ENCODE results near the gene CRELD1. TPM values are rescaled to one million over a fixed set of nuclear protein-coding genes. Genes with fewer than 3 reads are reported as not detected.

Gene CRELD1
- total RNA-seq, 1 donor from 2014 or later, result 25.3 TPM

- Mint-ChIP-seq H3K4me3 (ENCODE audit: unreplicated experiment) (peak overlapping the region; percentile 94), H3K9me3 (ENCODE audit: unreplicated experiment) (no peaks in the 10 kb centered on the region), H3K27me3 (ENCODE audit: unreplicated experiment) (no peaks in the 10 kb centered on the region), H3K36me3 (ENCODE audit: unreplicated experiment) (peaks cover 11% of the 10 kb centered on the region), H3K4me1 (ENCODE audit: unreplicated experiment) (peaks cover 25% of the 10 kb centered on the region), H3K27ac (ENCODE audit: unreplicated experiment) (peak overlapping the region; percentile 88)
- peak; percentile 93 for DNase-seq (ENCODE audit: extremely low spot score, unreplicated experiment)
- peak; percentile 85 for TF ChIP-seq CTCF (IDR thresholded peaks at IDR 0.05)
Observed at GRCh38 chr3:9932843-9933560, 632 bp upstream of the CRELD1 start.

GRCh38 chr3:9934235-9934621 is 594 bp downstream of the CRELD1 start:
- DNase-seq (ENCODE audit: extremely low spot score, unreplicated experiment), result no peak
- no peaks in the 10 kb centered on the region for H3K27me3 Mint-ChIP-seq (ENCODE audit: unreplicated experiment)
- H3K4me3 Mint-ChIP-seq (ENCODE audit: unreplicated experiment), result peak overlapping the region; percentile 94
- no peak for TF ChIP-seq CTCF (IDR thresholded peaks at IDR 0.05)
- peaks cover 12% of the 10 kb centered on the region for H3K36me3 Mint-ChIP-seq (ENCODE audit: unreplicated experiment)
- peak overlapping the region; percentile 95 for H3K27ac Mint-ChIP-seq (ENCODE audit: unreplicated experiment)
- H3K9me3 Mint-ChIP-seq (ENCODE audit: unreplicated experiment), result no peaks in the 10 kb centered on the region
- H3K4me1 Mint-ChIP-seq (ENCODE audit: unreplicated experiment), result peaks cover 25% of the 10 kb centered on the region

- Mint-ChIP-seq H3K4me3 (ENCODE audit: unreplicated experiment) (peak overlapping the region; percentile 94), H3K27me3 (ENCODE audit: unreplicated experiment) (no peaks in the 10 kb centered on the region), H3K9me3 (ENCODE audit: unreplicated experiment) (no peaks in the 10 kb centered on the region), H3K4me1 (ENCODE audit: unreplicated experiment) (peaks cover 25% of the 10 kb centered on the region), H3K27ac (ENCODE audit: unreplicated experiment) (no peak overlapping the region), H3K36me3 (ENCODE audit: unreplicated experiment) (peaks cover 12% of the 10 kb centered on the region)
- no peak for TF ChIP-seq CTCF (IDR thresholded peaks at IDR 0.05)
- DNase-seq (ENCODE audit: extremely low spot score, unreplicated experiment), result no peak
Observed at GRCh38 chr3:9934993-9935392, 1.4 kb downstream of the CRELD1 start.

GRCh38 chr3:9935966-9936510 is 2.4 kb downstream of the CRELD1 start:
- no peaks in the 10 kb centered on the region for H3K27me3 Mint-ChIP-seq (ENCODE audit: unreplicated experiment)
- peaks cover 25% of the 10 kb centered on the region for H3K4me1 Mint-ChIP-seq (ENCODE audit: unreplicated experiment)
- H3K9me3 Mint-ChIP-seq (ENCODE audit: unreplicated experiment), result no peaks in the 10 kb centered on the region
- H3K27ac Mint-ChIP-seq (ENCODE audit: unreplicated experiment), result no peak overlapping the region
- no peak for TF ChIP-seq CTCF (IDR thresholded peaks at IDR 0.05)
- no peak overlapping the region for H3K4me3 Mint-ChIP-seq (ENCODE audit: unreplicated experiment)
- H3K36me3 Mint-ChIP-seq (ENCODE audit: unreplicated experiment), result peaks cover 4% of the 10 kb centered on the region
- no peak for DNase-seq (ENCODE audit: extremely low spot score, unreplicated experiment)

- no peak for DNase-seq (ENCODE audit: extremely low spot score, unreplicated experiment)
- H3K27me3 Mint-ChIP-seq (ENCODE audit: unreplicated experiment), result no peaks in the 10 kb centered on the region
- H3K36me3 Mint-ChIP-seq (ENCODE audit: unreplicated experiment), result peaks cover 6% of the 10 kb centered on the region
- peaks cover 20% of the 10 kb centered on the region for H3K4me1 Mint-ChIP-seq (ENCODE audit: unreplicated experiment)
- TF ChIP-seq CTCF (IDR thresholded peaks at IDR 0.05), result no peak
- H3K9me3 Mint-ChIP-seq (ENCODE audit: unreplicated experiment), result no peaks in the 10 kb centered on the region
- no peak overlapping the region for H3K4me3 Mint-ChIP-seq (ENCODE audit: unreplicated experiment)
- H3K27ac Mint-ChIP-seq (ENCODE audit: unreplicated experiment), result no peak overlapping the region
Observed at GRCh38 chr3:9937486-9938238, 4.0 kb downstream of the CRELD1 start.

Measured in osteocyte (in vitro differentiated cells).